ENCODE data around the gene MAP3K13. TPM values are rescaled to one million over a fixed set of nuclear protein-coding genes. Genes with fewer than 3 reads are reported as not detected.

Gene MAP3K13
- total and polyA plus RNA-seq, 12 donors, result 30.1 to 66.0 (median 46.4) TPM

DNA sequence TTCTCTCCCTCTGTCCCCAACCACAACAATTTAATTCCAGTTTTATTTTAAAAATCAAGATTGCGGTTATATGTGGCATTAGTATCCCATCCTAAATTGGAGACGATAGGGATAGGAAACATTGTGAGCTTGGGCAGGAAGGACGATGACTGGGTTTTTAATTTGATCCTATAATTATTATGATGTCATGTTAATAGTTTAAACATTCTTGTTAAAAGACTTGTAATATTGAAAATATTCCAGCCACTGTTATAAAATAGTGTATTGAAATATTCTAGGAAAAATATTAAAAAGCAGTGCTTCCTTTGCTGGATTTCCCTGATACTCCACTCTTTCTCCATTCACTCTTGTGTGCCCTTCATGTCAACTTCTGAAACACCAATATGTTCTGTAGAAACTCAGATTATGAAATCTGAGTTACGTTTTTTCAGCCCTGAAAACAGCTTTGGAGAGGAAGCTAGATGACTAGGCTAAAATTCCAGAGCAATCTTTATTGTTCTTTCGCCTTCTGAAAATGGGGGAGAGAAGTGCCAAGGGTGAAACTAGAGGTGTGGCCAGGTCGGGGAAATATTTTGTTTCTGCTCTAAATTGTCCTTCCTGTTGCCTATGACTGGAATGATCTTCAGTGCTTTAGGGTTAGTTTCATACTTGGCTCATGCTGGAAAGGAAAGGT lies 46.1 kb upstream of the MAP3K13 start:
- intact Hi-C loops (cut with DNase I), result no loop called here
- peak overlapping the region; percentile 65 to 90 (median 68) for H3K27ac ChIP-seq
- peak overlapping the region in 1 of 4 donors; percentile 33 for H3K4me3 ChIP-seq
- H3K27me3 ChIP-seq, result no peaks in the 10 kb centered on the region
- peak in 2 of 7 donors; percentile 26 to 33 for DNase-seq
- H3K36me3 ChIP-seq (replicated peaks in 1 of 2), result no peaks in the 10 kb centered on the region
- H3K4me1 ChIP-seq (replicated peaks in 1 of 2), result peaks cover 21 to 32% of the 10 kb centered on the region in 2 donors
- WGBS, 4 donors, result 36 to 42% (median 39%) methylated on average over 6 of the region's 6 CpGs
- TF ChIP-seq, protein P1, sequence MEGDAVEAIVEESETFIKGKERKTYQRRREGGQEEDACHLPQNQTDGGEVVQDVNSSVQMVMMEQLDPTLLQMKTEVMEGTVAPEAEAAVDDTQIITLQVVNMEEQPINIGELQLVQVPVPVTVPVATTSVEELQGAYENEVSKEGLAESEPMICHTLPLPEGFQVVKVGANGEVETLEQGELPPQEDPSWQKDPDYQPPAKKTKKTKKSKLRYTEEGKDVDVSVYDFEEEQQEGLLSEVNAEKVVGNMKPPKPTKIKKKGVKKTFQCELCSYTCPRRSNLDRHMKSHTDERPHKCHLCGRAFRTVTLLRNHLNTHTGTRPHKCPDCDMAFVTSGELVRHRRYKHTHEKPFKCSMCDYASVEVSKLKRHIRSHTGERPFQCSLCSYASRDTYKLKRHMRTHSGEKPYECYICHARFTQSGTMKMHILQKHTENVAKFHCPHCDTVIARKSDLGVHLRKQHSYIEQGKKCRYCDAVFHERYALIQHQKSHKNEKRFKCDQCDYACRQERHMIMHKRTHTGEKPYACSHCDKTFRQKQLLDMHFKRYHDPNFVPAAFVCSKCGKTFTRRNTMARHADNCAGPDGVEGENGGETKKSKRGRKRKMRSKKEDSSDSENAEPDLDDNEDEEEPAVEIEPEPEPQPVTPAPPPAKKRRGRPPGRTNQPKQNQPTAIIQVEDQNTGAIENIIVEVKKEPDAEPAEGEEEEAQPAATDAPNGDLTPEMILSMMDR (IDR thresholded peaks at IDR 0.05), result no peak
- TF ChIP-seq POLR2A (IDR thresholded peaks at IDR 0.05), result peak in 1 of 2 donors; percentile 18
- no peaks in the 10 kb centered on the region for H3K9me3 ChIP-seq (replicated peaks in 1 of 3)

DNA sequence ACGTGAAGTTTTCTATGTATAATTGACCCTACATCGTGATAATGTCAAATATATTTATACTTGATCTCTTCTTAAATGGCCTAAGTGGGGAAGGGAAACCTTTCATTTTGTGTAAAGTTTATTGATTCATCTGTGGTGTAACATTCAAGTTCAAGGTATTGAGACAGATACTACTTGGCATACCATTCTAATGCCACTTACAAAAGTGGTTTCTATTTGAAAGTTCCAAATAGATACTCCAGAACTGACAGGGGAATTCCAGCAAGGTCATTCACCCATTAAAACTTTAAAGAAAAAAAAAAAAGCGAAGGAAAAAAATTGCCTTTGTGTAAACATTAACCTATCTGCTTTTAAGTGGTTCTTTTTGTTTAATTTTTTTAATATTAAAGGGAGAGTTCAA lies 45.3 kb upstream of the MAP3K13 start:
- H3K27ac ChIP-seq, result peak overlapping the region; percentile 65 to 90 (median 68)
- peak overlapping the region in 1 of 4 donors; percentile 33 for H3K4me3 ChIP-seq
- intact Hi-C loops (cut with DNase I), result no loop called here
- peaks cover 21 to 38% of the 10 kb centered on the region in 2 donors for H3K4me1 ChIP-seq (replicated peaks in 1 of 2)
- WGBS, 4 donors, result 21 to 39% (median 38%) methylated on average over 3 of the region's 3 CpGs
- DNase-seq, result no peak
- no peaks in the 10 kb centered on the region for H3K9me3 ChIP-seq (replicated peaks in 1 of 3)
- H3K36me3 ChIP-seq (replicated peaks in 1 of 2), result no peaks in the 10 kb centered on the region
- H3K27me3 ChIP-seq, result no peaks in the 10 kb centered on the region
- peak in 1 of 2 donors; percentile 18 for TF ChIP-seq POLR2A (IDR thresholded peaks at IDR 0.05)
- TF ChIP-seq, protein P1 (IDR thresholded peaks at IDR 0.05), result no peak

DNA sequence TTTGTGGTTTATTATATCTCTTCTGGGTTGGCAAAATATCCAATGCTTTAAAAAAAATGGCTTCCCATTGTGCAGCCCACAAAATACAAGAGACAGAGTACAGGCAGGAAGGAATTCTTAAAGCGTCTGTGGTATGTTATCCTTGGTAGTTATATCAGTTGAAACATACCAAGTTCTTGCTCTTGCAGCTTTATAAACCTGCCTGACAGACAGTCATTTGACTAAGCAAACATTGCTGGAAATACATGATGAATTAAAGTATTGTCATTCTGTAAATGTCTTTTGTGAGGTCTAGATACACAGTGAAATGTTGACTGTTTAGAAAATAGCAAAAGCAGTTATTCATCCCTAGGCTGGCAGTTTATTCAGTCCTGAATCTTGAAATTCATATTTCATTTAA lies 44.8 kb upstream of the MAP3K13 start:
- 21 to 39% (median 32%) methylated on average over 1 of the region's 1 CpG for WGBS, 4 donors
- Histone ChIP-seq H3K27me3 (no peaks in the 10 kb centered on the region), H3K4me3 (no peak overlapping the region), H3K4me1 (replicated peaks in 1 of 2) (peaks cover 21 to 39% of the 10 kb centered on the region in 2 donors), H3K27ac (peak overlapping the region in 3 of 5 donors; percentile 53 to 87 (median 68)), H3K36me3 (replicated peaks in 1 of 2) (no peaks in the 10 kb centered on the region), H3K9me3 (replicated peaks in 1 of 3) (no peaks in the 10 kb centered on the region)
- intact Hi-C loops (cut with DNase I), result no loop called here
- no peak for DNase-seq
- no peak for TF ChIP-seq POLR2A (IDR thresholded peaks at IDR 0.05)
- TF ChIP-seq, protein P1 (IDR thresholded peaks at IDR 0.05), result no peak

DNA sequence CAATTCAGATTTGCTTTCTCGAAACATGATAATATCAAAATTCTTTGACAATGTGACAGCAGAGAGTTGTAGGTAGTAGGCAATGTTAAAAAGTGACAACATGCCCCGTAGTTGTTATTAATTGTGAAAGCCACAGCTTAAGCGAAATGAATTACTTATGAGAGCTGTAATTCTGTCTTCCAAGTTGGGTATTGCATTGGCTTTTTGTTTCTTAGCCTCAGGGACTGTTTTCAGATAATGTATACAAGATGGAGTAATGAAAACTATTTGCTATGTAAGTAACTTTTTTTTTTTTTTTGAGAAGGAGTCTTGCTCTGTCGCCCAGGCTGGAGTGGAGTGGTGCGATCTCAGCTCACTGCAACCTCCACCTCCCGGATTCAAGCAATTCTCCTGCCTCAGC lies 43.1 kb upstream of the MAP3K13 start:
- Histone ChIP-seq H3K9me3 (replicated peaks in 1 of 3) (no peaks in the 10 kb centered on the region), H3K4me1 (replicated peaks in 1 of 2) (peaks cover 15 to 27% of the 10 kb centered on the region in 2 donors), H3K36me3 (replicated peaks in 1 of 2) (no peaks in the 10 kb centered on the region), H3K27ac (no peak overlapping the region), H3K27me3 (no peaks in the 10 kb centered on the region), H3K4me3 (no peak overlapping the region)
- WGBS, 4 donors, result 92 to 97% (median 96%) methylated on average over 6 of the region's 6 CpGs
- no peak for DNase-seq
- TF ChIP-seq POLR2A (IDR thresholded peaks at IDR 0.05), result no peak
- TF ChIP-seq, protein P1 (IDR thresholded peaks at IDR 0.05), result no peak
- intact Hi-C loops (cut with DNase I), result no loop called here

Data from adrenal gland (tissue), 12 donors.